ENCODE data around the gene AFP. TPM values are rescaled to one million over a fixed set of nuclear protein-coding genes. Genes with fewer than 3 reads are reported as not detected.

The AFP gene
- not detected in 2 replicates for total RNA-seq (2011; cell fraction: chromatin; rRNA removed; ENCODE audit: low replicate concordance)
- total RNA-seq (2011; cell fraction: nucleolus; rRNA removed), result not detected in 2 replicates
- not detected in 2 replicates for total RNA-seq (2011; cell fraction: nucleoplasm; rRNA removed)
- total RNA-seq (2014; rRNA removed) (2.3 and 3.0 TPM in 2 replicates), total RNA-seq (2014; rRNA removed; fragmentation: Illumina TruSeq; extraction: Trizol) (5.4 and 5.5 TPM in 2 replicates), total RNA-seq (2015; rRNA removed; fragmentation: Illumina TruSeq; extraction: Trizol) (4.7 and 6.2 TPM in 2 replicates), total RNA-seq (2021) (2.8 and 2.9 TPM in 2 replicates), polyA plus RNA-seq (2011; rRNA removed) (0.22 and 0.47 TPM in 2 replicates), polyA plus RNA-seq (2014; fragmentation: Illumina TruSeq; extraction: Trizol) (1.8 and 2.5 TPM in 2 replicates), polyA plus RNA-seq (2014; fragmentation: Nextera tagmentation; extraction: Ambion mirVana) (1 to 10 TPM; 4.6 to 6.0 TPM), polyA plus RNA-seq (2014; rRNA removed) (2.0 and 2.9 TPM in 2 replicates), polyA minus RNA-seq (2011; rRNA and poly(A)+ RNA removed) (0.21 and 0.67 TPM in 2 replicates), Bru-seq, nascent RNA (percentile 26 among the genes with signal in this experiment), BruChase-seq, experiment 1, labeled RNA remaining after a 2-hour chase (percentile 11 among the genes with signal in this experiment), BruChase-seq, experiment 2, labeled RNA remaining after a 6-hour chase (percentile 26 among the genes with signal in this experiment)
- 0.22 and 0.32 TPM in 2 replicates for polyA plus RNA-seq (2011; cell fraction: cytosol; rRNA removed)
- 0.14 and 0.15 TPM in 2 replicates for polyA plus RNA-seq (2011; cell fraction: nucleus; rRNA removed)
- 6.2 and 9.5 TPM in 2 replicates for polyA plus RNA-seq (2012)
- 20.2 TPM in 1 of 2 replicates, not detected in the other for polyA minus RNA-seq (2011; cell fraction: cytosol; rRNA and poly(A)+ RNA removed)
- polyA minus RNA-seq (2011; cell fraction: nucleus; rRNA and poly(A)+ RNA removed), result not detected in 2 replicates
- long read RNA-seq, experiment 1, partial matches to known transcripts, result 0 of 1 reads
- long read RNA-seq, experiment 1, other reads (novel, unspliced or antisense), result 0 of 1 reads
- long read RNA-seq, experiment 2, partial matches to known transcripts, result 0 of 1 reads
- long read RNA-seq, experiment 2, other reads (novel, unspliced or antisense), result 0 of 1 reads
- long read RNA-seq, experiment 3, partial matches to known transcripts, result 0 of 1 reads
- long read RNA-seq, experiment 3, other reads (novel, unspliced or antisense), result 1 of 1 reads

DNA sequence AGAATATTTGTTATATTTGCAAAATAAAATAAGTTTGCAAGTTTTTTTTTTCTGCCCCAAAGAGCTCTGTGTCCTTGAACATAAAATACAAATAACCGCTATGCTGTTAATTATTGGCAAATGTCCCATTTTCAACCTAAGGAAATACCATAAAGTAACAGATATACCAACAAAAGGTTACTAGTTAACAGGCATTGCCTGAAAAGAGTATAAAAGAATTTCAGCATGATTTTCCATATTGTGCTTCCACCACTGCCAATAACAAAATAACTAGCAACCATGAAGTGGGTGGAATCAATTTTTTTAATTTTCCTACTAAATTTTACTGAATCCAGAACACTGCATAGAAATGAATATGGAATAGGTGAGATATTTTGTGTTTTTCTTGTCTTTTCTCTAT is at the start of gene AFP:
TSS of gene AFP (plus strand) at position 238 of the 400 bp plus-strand sequence. CDS start at position 280, 42 bp downstream.
- Histone ChIP-seq H3K9ac (ENCODE audit: insufficient read depth in 1 of 2, low read depth in 2 of 2, low read length in 2 of 2) (no peak within 1 kb of the TSS), H3K4me1 (replicated peaks in 1 of 2; ENCODE audit: control insufficient read depth in 2 of 2, insufficient read depth in 2 of 2, low read length in 2 of 2) (peaks cover 0 to 13% of the 10 kb centered on the region in 2 experiments; a peak in 2 of 5 replicates), H3K4me2 (ENCODE audit: insufficient read depth, low read length) (no peak within 1 kb of the TSS), H3K27ac (ENCODE audit: extremely low read depth, low read depth, low read length) (no peak within 1 kb of the TSS), H2AFZ (ENCODE audit: low read depth, low read length) (no peak within 1 kb of the TSS), H3K79me2 (ENCODE audit: control insufficient read depth, insufficient read depth, low read length) (no peaks in the 10 kb centered on the region), H3K27me3 (ENCODE audit: control insufficient read depth in 2 of 2, insufficient read depth in 2 of 2, low read length in 2 of 2) (no peaks in the 10 kb centered on the region), H3K9me3 (replicated peaks; ENCODE audit: control insufficient read depth, insufficient read depth, low read depth, low read length) (no peaks in the 10 kb centered on the region), H3K4me3 (no peak within 1 kb of the TSS), H3K9me1 (ENCODE audit: control insufficient read depth, insufficient read depth, low read length) (no peaks in the 10 kb centered on the region), H4K20me1 (replicated peaks; ENCODE audit: control insufficient read depth, insufficient read depth, low read length) (no peaks in the 10 kb centered on the region), H3K36me3 (ENCODE audit: control insufficient read depth, insufficient read depth, low read length) (no peaks in the 10 kb centered on the region)
- ChIA-PET POLR2A (no interaction called here), CTCF (ENCODE audit: low intra/inter-chr PET ratio) (no interaction called here)
- no TSS peak for BruUV-seq (replicated peaks)
- no peak for ATAC-seq
- FAIRE-seq, result no peak
- in situ Hi-C loops (cut with MboI), result no loop called here
- no peak for DNase-seq (ENCODE audit: extremely low read depth in 1 of 4, low spot score in 3 of 4)
- TF ChIP-seq GTF2E2 (tag; IDR thresholded peaks at IDR 0.05) (no peak), KLF1 (tag; IDR thresholded peaks at IDR 0.05) (no peak), IRF2 (CRISPR knock-in tag; IDR thresholded peaks at IDR 0.05) (no peak), MEF2A (IDR thresholded peaks at IDR 0.05; ENCODE audit: control insufficient read depth, low read depth, low read length) (no peak), GTF2A2 (tag; IDR thresholded peaks at IDR 0.05) (no peak), XRCC5 (IDR thresholded peaks at IDR 0.05; ENCODE audit: low read depth, low read length) (no peak), ZNF764 (CRISPR knock-in tag; IDR thresholded peaks at IDR 0.05; ENCODE audit: low read depth) (no peak)
- TF ChIP-seq, protein P1, sequence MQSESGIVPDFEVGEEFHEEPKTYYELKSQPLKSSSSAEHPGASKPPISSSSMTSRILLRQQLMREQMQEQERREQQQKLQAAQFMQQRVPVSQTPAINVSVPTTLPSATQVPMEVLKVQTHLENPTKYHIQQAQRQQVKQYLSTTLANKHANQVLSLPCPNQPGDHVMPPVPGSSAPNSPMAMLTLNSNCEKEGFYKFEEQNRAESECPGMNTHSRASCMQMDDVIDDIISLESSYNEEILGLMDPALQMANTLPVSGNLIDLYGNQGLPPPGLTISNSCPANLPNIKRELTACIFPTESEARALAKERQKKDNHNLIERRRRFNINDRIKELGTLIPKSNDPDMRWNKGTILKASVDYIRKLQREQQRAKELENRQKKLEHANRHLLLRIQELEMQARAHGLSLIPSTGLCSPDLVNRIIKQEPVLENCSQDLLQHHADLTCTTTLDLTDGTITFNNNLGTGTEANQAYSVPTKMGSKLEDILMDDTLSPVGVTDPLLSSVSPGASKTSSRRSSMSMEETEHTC (IDR thresholded peaks at IDR 0.05), result no peak
- intact Hi-C loops (cut with micrococcal nuclease), result no loop called here
- WGBS (ENCODE audit: insufficient coverage, low coverage, missing lambda C conversion rate), result 75% methylated on average over 1 of the region's 1 CpG
